WTC11 (cell line): ENCODE results near the gene IRF7. TPM values are rescaled to one million over a fixed set of nuclear protein-coding genes. Genes with fewer than 3 reads are reported as not detected.

Experiments
- ATAC-seq: fragments of 200-7000 bp; cut with Tn5 transposase; 2 replicates; pipeline ENCODE4 v1.10.0; 2021; ENCODE audit warnings: mild to moderate bottlenecking, moderate library complexity
- CTCF ChIA-PET: fragments of 300-600 bp; sonication (Branson Sonifier 250); formaldehyde crosslinking; loops from one replicate; lab custom pipeline; 2021; ENCODE audit warnings: antibody characterized with exemption; lab: Charles Lee
- POLR2A ChIA-PET: fragments of 350-600 bp; sonication (Branson Sonifier 250); formaldehyde crosslinking; loops from one replicate; lab custom pipeline; 2021; ENCODE audit warnings: antibody characterized with exemption; lab: Charles Lee
- DNase-seq: peaks from one replicate; pipeline ENCODE4 v3.0.0; 2021; ENCODE audit warnings: low spot score
- H3K27ac Mint-ChIP-seq: 2 replicates; pipeline ENCODE4 v1.8.0; 2021; ENCODE audit warnings: mixed read lengths
- H3K27me3 Mint-ChIP-seq: 2 replicates; pipeline ENCODE4 v1.8.0; 2021; ENCODE audit warnings: low read depth, mild to moderate bottlenecking, moderate library complexity, mixed read lengths
- H3K36me3 Mint-ChIP-seq: 2 replicates; pipeline ENCODE4 v1.8.0; 2021; ENCODE audit warnings: mixed read lengths
- H3K4me1 Mint-ChIP-seq: 2 replicates; pipeline ENCODE4 v1.8.0; 2022; ENCODE audit warnings: mixed read lengths
- H3K4me3 Mint-ChIP-seq: 2 replicates; pipeline ENCODE4 v1.8.0; 2021; ENCODE audit warnings: mild to moderate bottlenecking, moderate library complexity, mixed read lengths
- H3K9me3 Mint-ChIP-seq: 2 replicates; pipeline ENCODE4 v1.8.0; 2021; ENCODE audit warnings: mixed read lengths
- CBFB ChIP-seq: sonication (generic); formaldehyde crosslinking; IDR thresholded peaks from 2 replicates; pipeline ENCODE4 v1.8.1; 2022; ENCODE audit warnings: mild to moderate bottlenecking, low read depth, missing genetic modification reagents
- EMX1 ChIP-seq: fragments of 250-450 bp; sonication (Bioruptor Pico); IDR thresholded peaks from 2 replicates; pipeline ENCODE4 v1.8.0; 2021; ENCODE audit warnings: mild to moderate bottlenecking
- FOXP1 ChIP-seq: sonication (generic); formaldehyde crosslinking; IDR thresholded peaks from 2 replicates; pipeline ENCODE4 v1.8.0; 2022; ENCODE audit warnings: missing genetic modification reagents, mild to moderate bottlenecking, moderate library complexity, borderline replicate concordance
- JAZF1 ChIP-seq: fragments of 250-450 bp; sonication (Bioruptor Pico); IDR thresholded peaks from 2 replicates; pipeline ENCODE4 v1.9.0; 2021; ENCODE audit warnings: moderate library complexity, mild to moderate bottlenecking, inconsistent platforms
- KAT7 ChIP-seq: sonication (generic); formaldehyde crosslinking; IDR thresholded peaks from 2 replicates; pipeline ENCODE4 v1.8.1; 2023; ENCODE audit warnings: missing genetic modification reagents, mild to moderate bottlenecking, borderline replicate concordance
- NFYB ChIP-seq: sonication (generic); formaldehyde crosslinking; conservative IDR thresholded peaks from 2 replicates; pipeline ENCODE4 v1.8.0; 2022; ENCODE audit warnings: low read depth, missing genetic modification reagents
- NR3C1 ChIP-seq: sonication (generic); formaldehyde crosslinking; conservative IDR thresholded peaks from 2 replicates; pipeline ENCODE4 v1.8.1; 2023; ENCODE audit warnings: low read depth, mild to moderate bottlenecking, missing genetic modification reagents
- SMAD3 ChIP-seq: sonication (generic); formaldehyde crosslinking; IDR thresholded peaks from 2 replicates; pipeline ENCODE4 v1.8.0; 2022; ENCODE audit warnings: missing genetic modification reagents, mild to moderate bottlenecking, borderline replicate concordance
- TEAD1 ChIP-seq: sonication (generic); formaldehyde crosslinking; IDR thresholded peaks from 2 replicates; pipeline ENCODE4 v1.8.0; 2022; ENCODE audit warnings: mild to moderate bottlenecking, missing genetic modification reagents
- TEAD4 ChIP-seq: sonication (generic); formaldehyde crosslinking; IDR thresholded peaks from 2 replicates; pipeline ENCODE4 v1.8.0; 2022; ENCODE audit warnings: mild to moderate bottlenecking, missing genetic modification reagents
- TP53 ChIP-seq: sonication (generic); formaldehyde crosslinking; IDR thresholded peaks from 2 replicates; pipeline ENCODE4 v1.8.1; 2023; ENCODE audit warnings: mild to moderate bottlenecking, missing genetic modification reagents
- ZNF263 ChIP-seq: sonication (generic); formaldehyde crosslinking; IDR thresholded peaks from 2 replicates; pipeline ENCODE4 v1.8.1; 2022; ENCODE audit warnings: low read depth, mild to moderate bottlenecking, moderate library complexity, missing genetic modification reagents
- ZNF317 ChIP-seq: sonication (generic); formaldehyde crosslinking; IDR thresholded peaks from 2 replicates; pipeline ENCODE4 v1.8.1; 2023; ENCODE audit warnings: low read depth, mild to moderate bottlenecking, moderate library complexity, missing genetic modification reagents, borderline replicate concordance
- ZNF396 ChIP-seq: fragments of 250-450 bp; sonication (Bioruptor Pico); IDR thresholded peaks from 2 replicates; pipeline ENCODE4 v1.8.0; 2021; ENCODE audit warnings: mild to moderate bottlenecking, moderate library complexity, borderline replicate concordance
- ZNF671 ChIP-seq: fragments of 250-450 bp; sonication (Bioruptor Pico); IDR thresholded peaks from 2 replicates; pipeline ENCODE4 v1.8.0; 2021; ENCODE audit warnings: mild to moderate bottlenecking
- total RNA-seq: library from RNA; stranded (reverse); gene quantifications from 3 replicates; pipeline ENCODE4 v1.2.3, GENCODE V29; 2021
- TF ChIP-seq, protein P1 (sequence below): sonication (generic); formaldehyde crosslinking; IDR thresholded peaks from 2 replicates; pipeline ENCODE4 v1.8.0; 2022; ENCODE audit warnings: mild to moderate bottlenecking, missing genetic modification reagents
- TF ChIP-seq, protein P2 (sequence below): sonication (generic); formaldehyde crosslinking; IDR thresholded peaks from 2 replicates; pipeline ENCODE4 v1.8.1; 2022; ENCODE audit warnings: mild to moderate bottlenecking, missing genetic modification reagents, moderate library complexity, borderline replicate concordance
- TF ChIP-seq, protein P3 (sequence below): sonication (generic); formaldehyde crosslinking; IDR thresholded peaks from 2 replicates; pipeline ENCODE4 v1.8.1; 2023; ENCODE audit warnings: mild to moderate bottlenecking, missing genetic modification reagents, moderate library complexity
- TF ChIP-seq, protein P4 (sequence below): sonication (generic); formaldehyde crosslinking; IDR thresholded peaks from 2 replicates; pipeline ENCODE4 v1.8.1; 2023; ENCODE audit warnings: mild to moderate bottlenecking, missing genetic modification reagents
- TF ChIP-seq, protein P5 (sequence below): sonication (generic); formaldehyde crosslinking; IDR thresholded peaks from 2 replicates; pipeline ENCODE4 v1.8.1; 2023; ENCODE audit warnings: mild to moderate bottlenecking, missing genetic modification reagents, moderate library complexity
- TF ChIP-seq, protein P6 (sequence below): sonication (generic); formaldehyde crosslinking; IDR thresholded peaks from 2 replicates; pipeline ENCODE4 v1.8.1; 2023; ENCODE audit warnings: mild to moderate bottlenecking, missing genetic modification reagents
- TF ChIP-seq, protein P7 (sequence below): fragments of 250-450 bp; sonication (Bioruptor Pico); IDR thresholded peaks from 2 replicates; pipeline ENCODE4 v2.1.2; 2022; ENCODE audit warnings: mild to moderate bottlenecking, moderate library complexity
- TF ChIP-seq, protein P8 (sequence below): fragments of 250-450 bp; sonication (Bioruptor Pico); IDR thresholded peaks from 2 replicates; pipeline ENCODE4 v1.8.0; 2021; ENCODE audit warnings: mild to moderate bottlenecking

IRF7 gene
- total RNA-seq, 1 experiment from 2014 or later = 11.1 TPM

DNA sequence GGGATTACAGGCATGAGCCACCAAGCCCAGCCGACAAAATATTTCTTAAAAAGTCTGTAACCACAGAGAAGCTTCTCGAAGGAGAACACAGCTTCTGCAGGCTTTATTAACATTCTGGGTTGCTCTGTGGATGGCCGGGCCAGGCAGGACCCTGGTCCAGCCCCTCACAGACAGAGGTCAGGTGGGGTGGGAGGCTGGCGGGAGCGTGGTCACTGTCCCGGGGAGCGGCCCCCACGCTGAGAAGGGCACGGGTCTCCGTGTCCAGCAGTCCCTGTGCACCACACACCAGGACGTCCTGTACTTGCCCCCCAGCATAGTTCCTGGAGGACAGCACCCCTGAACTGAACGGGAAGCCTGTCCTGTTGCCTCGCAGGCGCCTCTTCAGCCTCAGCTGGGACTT is 40.7 kb upstream of the IRF7 start:
- ATAC-seq (no peak), DNase-seq (no peak)
- H3K36me3 Mint-ChIP-seq = peaks cover 28% of the 10 kb centered on the region
- H3K4me1 Mint-ChIP-seq = no peaks in the 10 kb centered on the region
- CTCF ChIA-PET = no interaction called here
- no peaks in the 10 kb centered on the region for H3K27me3 Mint-ChIP-seq
- no peak overlapping the region for H3K27ac Mint-ChIP-seq
- no peak for TF ChIP-seq NR3C1 (CRISPR knock-in tag)
- TF ChIP-seq, protein P1, sequence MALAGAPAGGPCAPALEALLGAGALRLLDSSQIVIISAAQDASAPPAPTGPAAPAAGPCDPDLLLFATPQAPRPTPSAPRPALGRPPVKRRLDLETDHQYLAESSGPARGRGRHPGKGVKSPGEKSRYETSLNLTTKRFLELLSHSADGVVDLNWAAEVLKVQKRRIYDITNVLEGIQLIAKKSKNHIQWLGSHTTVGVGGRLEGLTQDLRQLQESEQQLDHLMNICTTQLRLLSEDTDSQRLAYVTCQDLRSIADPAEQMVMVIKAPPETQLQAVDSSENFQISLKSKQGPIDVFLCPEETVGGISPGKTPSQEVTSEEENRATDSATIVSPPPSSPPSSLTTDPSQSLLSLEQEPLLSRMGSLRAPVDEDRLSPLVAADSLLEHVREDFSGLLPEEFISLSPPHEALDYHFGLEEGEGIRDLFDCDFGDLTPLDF (CRISPR knock-in tag) = no peak
- no peak for TF ChIP-seq TEAD1 (CRISPR knock-in tag)
- no peak for TF ChIP-seq ZNF263 (CRISPR knock-in tag)
- TF ChIP-seq JAZF1 (CRISPR knock-in tag) = no peak
- no peak for TF ChIP-seq SMAD3 (CRISPR knock-in tag)
- TF ChIP-seq, protein P2, sequence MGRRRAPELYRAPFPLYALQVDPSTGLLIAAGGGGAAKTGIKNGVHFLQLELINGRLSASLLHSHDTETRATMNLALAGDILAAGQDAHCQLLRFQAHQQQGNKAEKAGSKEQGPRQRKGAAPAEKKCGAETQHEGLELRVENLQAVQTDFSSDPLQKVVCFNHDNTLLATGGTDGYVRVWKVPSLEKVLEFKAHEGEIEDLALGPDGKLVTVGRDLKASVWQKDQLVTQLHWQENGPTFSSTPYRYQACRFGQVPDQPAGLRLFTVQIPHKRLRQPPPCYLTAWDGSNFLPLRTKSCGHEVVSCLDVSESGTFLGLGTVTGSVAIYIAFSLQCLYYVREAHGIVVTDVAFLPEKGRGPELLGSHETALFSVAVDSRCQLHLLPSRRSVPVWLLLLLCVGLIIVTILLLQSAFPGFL (CRISPR knock-in tag) = no peak
- TF ChIP-seq ZNF671 (CRISPR knock-in tag) = no peak
- TF ChIP-seq, protein P3, sequence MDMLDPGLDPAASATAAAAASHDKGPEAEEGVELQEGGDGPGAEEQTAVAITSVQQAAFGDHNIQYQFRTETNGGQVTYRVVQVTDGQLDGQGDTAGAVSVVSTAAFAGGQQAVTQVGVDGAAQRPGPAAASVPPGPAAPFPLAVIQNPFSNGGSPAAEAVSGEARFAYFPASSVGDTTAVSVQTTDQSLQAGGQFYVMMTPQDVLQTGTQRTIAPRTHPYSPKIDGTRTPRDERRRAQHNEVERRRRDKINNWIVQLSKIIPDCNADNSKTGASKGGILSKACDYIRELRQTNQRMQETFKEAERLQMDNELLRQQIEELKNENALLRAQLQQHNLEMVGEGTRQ (CRISPR knock-in tag) = no peak
- TF ChIP-seq CBFB = no peak
- TF ChIP-seq TEAD4 (CRISPR knock-in tag) = no peak
- TF ChIP-seq, protein P4, sequence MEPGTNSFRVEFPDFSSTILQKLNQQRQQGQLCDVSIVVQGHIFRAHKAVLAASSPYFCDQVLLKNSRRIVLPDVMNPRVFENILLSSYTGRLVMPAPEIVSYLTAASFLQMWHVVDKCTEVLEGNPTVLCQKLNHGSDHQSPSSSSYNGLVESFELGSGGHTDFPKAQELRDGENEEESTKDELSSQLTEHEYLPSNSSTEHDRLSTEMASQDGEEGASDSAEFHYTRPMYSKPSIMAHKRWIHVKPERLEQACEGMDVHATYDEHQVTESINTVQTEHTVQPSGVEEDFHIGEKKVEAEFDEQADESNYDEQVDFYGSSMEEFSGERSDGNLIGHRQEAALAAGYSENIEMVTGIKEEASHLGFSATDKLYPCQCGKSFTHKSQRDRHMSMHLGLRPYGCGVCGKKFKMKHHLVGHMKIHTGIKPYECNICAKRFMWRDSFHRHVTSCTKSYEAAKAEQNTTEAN (CRISPR knock-in tag) = no peak
- TF ChIP-seq, protein P5, sequence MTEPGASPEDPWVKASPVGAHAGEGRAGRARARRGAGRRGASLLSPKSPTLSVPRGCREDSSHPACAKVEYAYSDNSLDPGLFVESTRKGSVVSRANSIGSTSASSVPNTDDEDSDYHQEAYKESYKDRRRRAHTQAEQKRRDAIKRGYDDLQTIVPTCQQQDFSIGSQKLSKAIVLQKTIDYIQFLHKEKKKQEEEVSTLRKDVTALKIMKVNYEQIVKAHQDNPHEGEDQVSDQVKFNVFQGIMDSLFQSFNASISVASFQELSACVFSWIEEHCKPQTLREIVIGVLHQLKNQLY (CRISPR knock-in tag) = no peak
- no peak for TF ChIP-seq FOXP1 (CRISPR knock-in tag)
- no peak for TF ChIP-seq NFYB (CRISPR knock-in tag)
- TF ChIP-seq ZNF396 (CRISPR knock-in tag) = no peak
- no peak for TF ChIP-seq ZNF317 (CRISPR knock-in tag)
- TF ChIP-seq, all 79 proteins: peak for 0
- Mint-ChIP-seq H3K9me3 (no peaks in the 10 kb centered on the region), H3K4me3 (no peak overlapping the region)
- POLR2A ChIA-PET = interaction anchor here (0.6 to 1.2 kb wide), 3 partner anchors 15 to 191 kb away, joined by 3 to 4 read pairs (median 4); no protein-coding TSS in a partner anchor

DNA sequence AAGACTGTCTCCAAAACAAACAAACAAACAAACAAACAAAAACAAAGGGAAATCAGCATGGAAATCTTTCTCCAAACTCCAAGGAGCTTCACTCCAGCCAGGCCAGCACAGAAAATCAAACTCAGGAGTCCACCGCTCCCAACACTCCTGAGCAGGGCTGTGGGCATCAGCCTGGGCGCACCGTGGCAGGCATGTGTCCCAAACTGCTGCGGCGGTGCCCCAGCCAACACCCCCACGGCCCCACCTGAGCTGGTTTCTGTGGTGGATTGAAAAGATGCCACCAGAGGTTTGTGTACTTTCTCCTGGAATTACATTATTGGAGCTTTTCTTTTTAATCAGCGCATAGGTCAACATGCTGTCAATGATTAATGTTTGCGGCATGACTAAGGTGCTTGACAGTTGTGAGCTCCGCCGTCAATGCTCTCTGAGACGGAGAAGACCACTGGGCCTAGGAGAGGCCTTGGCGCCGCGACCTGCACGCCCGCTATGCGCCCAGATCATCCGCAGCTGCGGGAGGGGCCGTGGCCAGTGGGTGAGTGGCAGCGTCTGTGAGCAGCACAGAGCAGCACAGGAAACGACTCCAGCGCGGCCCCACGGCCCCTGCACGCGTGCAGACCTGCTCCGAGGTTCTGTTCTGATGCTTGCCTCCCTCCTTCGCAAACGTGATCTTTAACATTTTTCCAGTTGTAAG is 39.4 kb upstream of the IRF7 start:
- ChIA-PET POLR2A (no interaction called here), CTCF (no interaction called here)
- Mint-ChIP-seq H3K27me3 (no peaks in the 10 kb centered on the region), H3K4me1 (no peaks in the 10 kb centered on the region), H3K27ac (peak overlapping the region; percentile 45; the same call in 1 of the 2 replicates), H3K9me3 (no peaks in the 10 kb centered on the region)
- ATAC-seq = no peak
- no peak for TF ChIP-seq EMX1 (CRISPR knock-in tag)
- TF ChIP-seq, protein P6, sequence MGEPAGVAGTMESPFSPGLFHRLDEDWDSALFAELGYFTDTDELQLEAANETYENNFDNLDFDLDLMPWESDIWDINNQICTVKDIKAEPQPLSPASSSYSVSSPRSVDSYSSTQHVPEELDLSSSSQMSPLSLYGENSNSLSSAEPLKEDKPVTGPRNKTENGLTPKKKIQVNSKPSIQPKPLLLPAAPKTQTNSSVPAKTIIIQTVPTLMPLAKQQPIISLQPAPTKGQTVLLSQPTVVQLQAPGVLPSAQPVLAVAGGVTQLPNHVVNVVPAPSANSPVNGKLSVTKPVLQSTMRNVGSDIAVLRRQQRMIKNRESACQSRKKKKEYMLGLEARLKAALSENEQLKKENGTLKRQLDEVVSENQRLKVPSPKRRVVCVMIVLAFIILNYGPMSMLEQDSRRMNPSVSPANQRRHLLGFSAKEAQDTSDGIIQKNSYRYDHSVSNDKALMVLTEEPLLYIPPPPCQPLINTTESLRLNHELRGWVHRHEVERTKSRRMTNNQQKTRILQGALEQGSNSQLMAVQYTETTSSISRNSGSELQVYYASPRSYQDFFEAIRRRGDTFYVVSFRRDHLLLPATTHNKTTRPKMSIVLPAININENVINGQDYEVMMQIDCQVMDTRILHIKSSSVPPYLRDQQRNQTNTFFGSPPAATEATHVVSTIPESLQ (CRISPR knock-in tag) = no peak
- TF ChIP-seq, protein P7, sequence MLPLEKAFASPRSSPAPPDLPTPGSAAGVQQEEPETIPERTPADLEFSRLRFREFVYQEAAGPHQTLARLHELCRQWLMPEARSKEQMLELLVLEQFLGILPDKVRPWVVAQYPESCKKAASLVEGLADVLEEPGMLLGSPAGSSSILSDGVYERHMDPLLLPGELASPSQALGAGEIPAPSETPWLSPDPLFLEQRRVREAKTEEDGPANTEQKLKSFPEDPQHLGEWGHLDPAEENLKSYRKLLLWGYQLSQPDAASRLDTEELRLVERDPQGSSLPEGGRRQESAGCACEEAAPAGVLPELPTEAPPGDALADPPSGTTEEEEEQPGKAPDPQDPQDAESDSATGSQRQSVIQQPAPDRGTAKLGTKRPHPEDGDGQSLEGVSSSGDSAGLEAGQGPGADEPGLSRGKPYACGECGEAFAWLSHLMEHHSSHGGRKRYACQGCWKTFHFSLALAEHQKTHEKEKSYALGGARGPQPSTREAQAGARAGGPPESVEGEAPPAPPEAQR = no peak
- no peak for TF ChIP-seq NFYB (CRISPR knock-in tag)
- no peak for TF ChIP-seq KAT7 (CRISPR knock-in tag)
- TF ChIP-seq TP53 (CRISPR knock-in tag) = no peak
- TF ChIP-seq, protein P8, sequence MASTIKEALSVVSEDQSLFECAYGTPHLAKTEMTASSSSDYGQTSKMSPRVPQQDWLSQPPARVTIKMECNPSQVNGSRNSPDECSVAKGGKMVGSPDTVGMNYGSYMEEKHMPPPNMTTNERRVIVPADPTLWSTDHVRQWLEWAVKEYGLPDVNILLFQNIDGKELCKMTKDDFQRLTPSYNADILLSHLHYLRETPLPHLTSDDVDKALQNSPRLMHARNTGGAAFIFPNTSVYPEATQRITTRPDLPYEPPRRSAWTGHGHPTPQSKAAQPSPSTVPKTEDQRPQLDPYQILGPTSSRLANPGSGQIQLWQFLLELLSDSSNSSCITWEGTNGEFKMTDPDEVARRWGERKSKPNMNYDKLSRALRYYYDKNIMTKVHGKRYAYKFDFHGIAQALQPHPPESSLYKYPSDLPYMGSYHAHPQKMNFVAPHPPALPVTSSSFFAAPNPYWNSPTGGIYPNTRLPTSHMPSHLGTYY (CRISPR knock-in tag) = no peak
- TF ChIP-seq, all 79 proteins: peak for 0
- peaks cover 30% of the 10 kb centered on the region for H3K36me3 Mint-ChIP-seq
- no peak for DNase-seq
- H3K4me3 Mint-ChIP-seq = no peak overlapping the region
